Measurements from ENCODE around the gene PTGR1.
"Not testable (repeated sequence)": the region's sequence is repeated elsewhere in the genome, so short reads cannot be mapped to it uniquely, and the experiment has no call there.

The PTGR1 gene

GRCh38 chr9:111610845-111611244 lies 11.4 kb upstream of the PTGR1 start:
- DNase-seq, result no peak

- DNase-seq, result no peak
These were observed 10.7 kb upstream of the PTGR1 start for GRCh38 chr9:111610149-111610548.

DNA sequence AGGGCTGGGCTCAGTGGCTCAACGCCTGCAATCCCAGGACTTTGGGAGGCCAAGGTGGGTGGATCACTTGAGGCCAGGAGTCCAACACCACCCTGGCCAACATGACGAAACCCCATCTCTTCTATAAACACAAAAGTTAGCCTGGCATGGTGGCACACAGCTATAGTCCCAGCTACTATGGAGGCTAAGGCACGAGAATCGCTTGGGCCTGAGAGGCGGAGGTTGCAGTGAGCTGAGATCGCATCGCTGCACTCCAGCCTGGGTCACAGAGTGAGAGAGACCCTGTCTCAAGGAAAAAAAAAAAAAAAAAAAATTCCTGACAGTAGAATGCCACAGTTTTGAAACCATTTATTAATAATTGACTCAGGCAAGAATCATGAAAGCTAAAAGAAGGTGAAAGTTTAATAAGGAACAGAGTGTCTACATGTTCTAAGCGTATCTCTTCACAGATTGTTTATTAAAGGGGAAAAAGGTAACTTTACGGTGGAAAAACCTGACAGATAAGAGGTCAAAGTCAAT lies 5.7 kb upstream of the PTGR1 start:
- no peak for DNase-seq

DNA sequence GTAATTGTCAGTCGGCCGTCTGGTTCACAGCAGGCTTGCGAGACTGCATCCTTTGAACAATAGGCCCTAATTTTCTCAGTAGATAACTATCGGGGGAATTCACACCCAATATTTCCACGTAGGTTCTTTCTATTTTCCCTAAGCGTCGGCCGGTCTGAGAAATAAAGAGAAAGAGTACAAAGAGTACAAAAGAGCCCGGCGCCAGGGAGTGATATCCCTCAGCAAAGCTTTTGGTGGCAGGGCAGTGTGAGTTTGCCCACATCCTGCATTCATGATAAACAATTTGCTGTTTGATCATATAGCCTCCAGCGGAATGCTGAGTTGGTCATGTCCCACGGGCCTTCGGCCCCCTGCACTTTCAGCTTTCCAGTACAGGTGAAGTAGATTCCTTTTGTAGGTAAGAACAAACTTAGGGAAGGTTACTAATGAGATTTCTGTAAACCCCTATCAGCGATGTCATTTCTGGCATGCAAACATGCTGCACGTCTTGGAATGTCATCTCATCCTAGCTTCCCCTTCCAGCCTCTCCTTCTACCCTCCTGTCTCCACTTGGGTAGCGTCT lies 4.7 kb upstream of the PTGR1 start:
- no peak for DNase-seq

- DNase-seq, result no peak
These were observed 3.6 kb upstream of the PTGR1 start for GRCh38 chr9:111603041-111603440.

DNA sequence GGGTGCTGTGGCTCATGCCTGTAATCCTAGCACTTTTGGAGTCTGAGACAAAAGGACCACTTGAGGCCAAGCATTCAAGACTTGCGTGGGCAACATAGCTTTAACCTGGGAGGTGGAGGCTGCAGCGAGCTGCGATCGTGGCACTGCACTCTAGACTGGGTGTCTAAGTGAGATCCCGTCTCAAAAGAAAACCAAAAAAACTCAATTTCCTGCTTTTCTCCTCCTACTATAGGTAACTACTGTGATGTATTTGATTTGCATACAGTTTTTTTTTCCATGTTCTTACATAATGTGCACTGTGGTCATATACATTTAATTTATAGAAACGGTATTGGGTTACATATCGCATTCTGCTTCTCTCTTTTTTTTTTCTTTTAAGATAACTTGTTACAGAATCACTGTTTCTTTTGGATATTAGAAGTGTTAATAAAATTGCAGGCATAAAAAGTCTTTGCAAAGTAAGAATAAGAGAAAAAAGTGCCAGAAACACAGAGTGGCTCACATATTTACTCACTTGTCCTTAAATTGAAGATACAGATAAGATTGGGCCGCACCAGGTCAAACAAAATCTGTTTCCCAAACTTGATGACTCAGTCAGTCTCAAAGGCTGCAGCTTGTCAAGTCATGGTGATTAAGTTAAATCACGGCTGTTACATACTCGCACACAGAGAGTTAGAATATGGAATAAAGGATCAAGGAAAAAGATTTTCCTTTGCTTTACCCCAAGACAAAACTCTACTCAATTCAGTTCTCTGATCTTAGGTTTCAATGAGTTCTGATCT lies 2.0 kb upstream of the PTGR1 start:
- DNase-seq, result no peak

DNA sequence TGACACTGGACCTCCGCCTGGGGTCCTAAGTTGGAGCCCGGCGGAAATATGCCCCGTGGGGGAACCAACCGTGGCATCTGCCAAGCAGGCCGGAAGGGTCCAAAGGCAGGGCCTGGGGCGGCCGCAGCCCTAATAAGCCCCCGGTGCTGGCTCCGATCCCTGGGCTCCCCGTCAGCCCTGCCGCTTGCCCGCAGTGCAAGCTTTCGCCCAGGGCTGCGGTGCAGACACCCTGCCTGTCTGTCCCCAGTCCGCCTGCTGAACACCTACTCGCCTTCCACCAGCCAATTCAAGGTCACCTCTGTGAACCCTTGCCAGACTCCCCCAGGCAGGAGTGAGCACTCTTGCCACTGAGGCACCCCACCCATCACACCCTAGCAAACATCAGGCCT lies 502 bp upstream of the PTGR1 start:
- no peak for DNase-seq

- peak; percentile 3 for DNase-seq
These were observed 735 bp downstream of the PTGR1 start for GRCh38 chr9:111598733-111599091.

DNA sequence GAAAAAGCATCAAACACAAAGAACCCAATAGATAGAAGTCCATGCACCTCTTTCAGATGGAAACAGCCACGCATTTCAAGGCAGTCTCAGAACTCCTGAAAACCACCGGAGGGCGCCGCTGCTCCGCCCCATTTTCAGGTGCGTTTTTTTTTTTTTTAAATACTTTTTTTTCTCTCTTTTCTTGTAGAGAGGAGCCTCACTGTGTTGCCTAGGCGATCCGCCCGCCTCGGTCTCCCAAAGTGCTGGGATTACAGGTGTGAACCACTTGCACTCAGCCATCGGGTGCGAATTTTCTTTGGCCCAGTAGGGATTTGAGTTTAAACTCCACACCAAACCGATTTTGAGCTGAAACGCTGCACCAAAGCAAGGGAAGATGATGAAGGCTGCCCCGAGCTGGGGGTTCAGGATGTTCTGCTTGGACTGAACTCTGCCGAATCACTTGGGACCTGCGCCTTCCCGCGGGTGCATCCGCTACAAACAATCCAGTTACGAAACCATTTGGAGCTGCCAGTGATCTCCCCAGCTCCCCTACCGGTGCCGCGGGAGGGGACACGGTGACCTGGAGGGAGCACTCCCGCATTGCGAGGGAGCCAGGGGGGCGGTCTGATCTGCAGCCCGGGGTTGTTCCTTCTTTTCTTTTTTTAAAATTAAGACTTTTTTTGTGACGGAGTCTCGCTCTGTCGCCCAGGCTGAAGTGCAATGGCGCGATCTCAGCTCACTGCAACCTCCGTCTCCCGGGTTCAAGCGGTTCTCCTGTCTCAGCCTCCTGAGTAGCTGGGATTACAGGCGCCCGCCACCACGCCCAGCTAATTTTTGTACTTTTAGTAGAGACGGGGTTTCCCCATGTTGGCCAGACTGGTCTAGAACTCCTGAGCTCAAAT lies 1.4 kb downstream of the PTGR1 start:
- DNase-seq, result peak; percentile 78

DNA sequence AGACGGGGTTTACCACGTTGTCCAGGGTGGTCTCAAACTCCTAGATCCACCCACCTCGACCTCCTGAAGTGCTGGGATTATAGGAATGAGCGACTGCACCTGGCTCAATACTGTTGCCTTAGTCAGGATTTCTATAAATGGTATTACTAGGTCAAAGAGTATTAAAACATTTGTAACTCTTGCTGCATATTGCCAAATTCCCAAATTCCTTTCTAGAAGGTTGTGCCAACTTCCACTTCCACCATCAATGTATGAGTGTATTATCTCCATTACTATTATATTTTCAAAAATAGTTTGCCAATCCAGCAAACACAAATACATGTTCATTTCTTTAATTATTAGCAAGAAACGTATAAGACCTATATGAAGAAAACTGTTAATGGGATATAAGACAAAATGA lies 10.6 kb downstream of the PTGR1 start:
- DNase-seq, result no peak

GRCh38 chr9:111586378-111586777 lies 13.1 kb downstream of the PTGR1 start:
- DNase-seq, result no peak

- no peak for DNase-seq
These were observed 16.6 kb downstream of the PTGR1 start for GRCh38 chr9:111582888-111583287.

GRCh38 chr9:111572950-111573604 lies 26.4 kb downstream of the PTGR1 start:
- no peak for DNase-seq

GRCh38 chr9:111568127-111568526 lies 31.3 kb downstream of the PTGR1 start:
- not testable (repeated sequence) for DNase-seq

GRCh38 chr9:111566234-111566633 lies 33.2 kb downstream of the PTGR1 start:
- no peak for DNase-seq

DNA sequence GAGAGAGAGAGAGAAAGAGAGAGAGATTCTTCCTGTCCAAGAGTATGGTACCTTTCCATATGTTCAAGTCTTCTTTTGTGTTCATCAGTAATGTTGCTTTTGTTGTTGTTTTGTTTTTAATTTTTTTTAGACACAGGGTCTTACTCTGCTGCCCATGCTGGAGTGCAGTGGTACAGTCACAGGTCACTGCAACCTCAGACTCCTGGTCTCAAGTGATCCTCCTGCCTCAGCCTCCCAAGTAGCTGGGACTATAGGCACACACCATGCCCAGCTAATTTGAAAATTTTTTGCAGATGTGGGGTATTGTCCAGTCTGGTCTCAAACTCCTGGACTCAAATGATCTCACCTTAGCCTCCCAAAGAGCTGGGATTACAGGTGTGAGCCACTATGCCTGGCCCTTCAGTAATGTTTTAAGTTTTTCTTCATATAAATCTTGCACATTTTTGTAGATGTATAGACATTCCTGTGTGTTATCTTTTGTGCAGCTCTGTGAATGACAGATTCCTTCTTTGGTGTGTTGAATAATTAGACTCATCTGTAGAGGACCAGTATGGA lies 38.2 kb downstream of the PTGR1 start:
- DNase-seq, result no peak

GRCh38 chr9:111559000-111559610 lies 40.3 kb downstream of the PTGR1 start:
- no peak for DNase-seq

- DNase-seq, result not testable (repeated sequence)
These were observed 44.0 kb downstream of the PTGR1 start for GRCh38 chr9:111555425-111555824.

DNA sequence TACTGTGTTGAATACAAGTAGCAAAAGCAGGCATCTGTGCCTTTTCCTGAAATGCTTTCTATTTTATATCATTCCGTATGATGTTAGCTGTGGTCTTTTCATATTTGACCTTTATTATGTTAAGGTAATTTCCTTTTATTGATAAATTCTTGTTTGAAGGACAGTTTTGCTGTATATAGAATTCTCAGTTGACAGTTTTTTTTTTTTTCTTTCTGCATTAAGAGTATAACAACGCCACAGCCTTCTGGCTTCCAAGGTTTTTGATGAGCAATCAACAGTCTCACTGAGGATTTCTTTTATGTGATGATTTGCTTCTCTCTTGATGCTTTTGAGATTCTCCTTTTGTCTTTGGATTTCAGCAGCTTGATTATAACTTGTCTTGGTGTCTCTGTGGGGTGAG lies 50.8 kb downstream of the PTGR1 start:
- DNase-seq, result no peak

- no peak for DNase-seq
These were observed 56.8 kb downstream of the PTGR1 start for GRCh38 chr9:111542497-111543254.

DNA sequence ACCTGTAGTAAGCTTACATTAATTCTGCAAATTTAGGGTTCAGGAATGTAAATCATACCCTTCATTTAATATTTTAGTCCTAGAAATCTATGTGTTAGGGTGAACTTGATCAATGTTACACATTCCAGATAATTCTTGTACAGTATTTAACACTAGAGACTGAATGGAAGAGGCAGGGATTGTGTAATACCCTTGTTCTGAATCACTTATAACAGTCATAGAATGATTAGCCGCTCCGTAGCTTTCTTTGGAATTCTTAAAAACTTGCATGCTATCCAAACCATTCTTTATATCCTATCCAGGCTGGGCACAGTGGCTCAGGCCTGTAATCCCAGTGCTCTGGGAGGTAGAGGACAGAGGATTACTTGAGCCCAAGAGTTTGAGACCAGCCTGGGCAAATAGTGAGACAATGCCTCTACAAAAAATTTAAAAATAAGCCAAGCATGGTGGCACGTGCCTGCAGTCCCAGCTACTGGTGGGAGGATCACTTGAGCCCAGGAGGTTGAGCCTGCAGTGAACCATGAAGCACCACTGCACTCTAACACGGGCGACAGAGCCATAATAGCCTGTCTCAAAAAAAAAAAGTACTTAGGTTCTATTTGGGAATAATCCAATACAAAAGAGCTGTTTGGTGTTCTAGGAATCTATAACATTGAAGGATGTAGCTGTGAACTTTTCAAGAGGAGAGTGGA lies 66.2 kb downstream of the PTGR1 start:
- DNase-seq, result no peak
